HS-5 (cell line): Measurements from ENCODE around the gene POU2AF1.

Experiments used
- DNase-seq: peaks from one replicate; pipeline ENCODE4 v3.0.0-alpha.2; 2012; ENCODE audit warnings: low read depth

POU2AF1 gene

GRCh38 chr11:111310723-111311122 is 68.4 kb downstream of the POU2AF1 start:
- no peak for DNase-seq

- DNase-seq, result no peak
Observed at GRCh38 chr11:111310088-111310487, 69.0 kb downstream of the POU2AF1 start.

- no peak for DNase-seq
Observed at GRCh38 chr11:111309215-111309915, 69.7 kb downstream of the POU2AF1 start.

DNA sequence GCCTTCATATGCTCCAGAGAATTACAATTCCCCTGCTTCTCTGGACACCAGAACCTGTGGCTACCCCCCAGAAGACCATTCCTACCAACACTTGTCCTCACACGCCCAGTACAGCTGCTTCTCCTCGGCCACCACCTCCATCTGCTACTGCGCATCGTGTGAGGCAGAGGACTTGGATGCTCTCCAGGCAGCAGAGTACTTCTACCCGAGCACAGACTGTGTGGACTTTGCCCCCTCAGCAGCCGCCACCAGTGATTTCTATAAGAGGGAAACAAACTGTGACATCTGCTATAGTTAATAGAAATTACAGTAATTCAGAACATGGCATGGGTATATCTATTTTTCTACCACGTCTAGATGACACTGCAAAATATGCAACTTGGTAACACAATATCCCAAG is 70.9 kb downstream of the POU2AF1 start:
- DNase-seq, result no peak

DNA sequence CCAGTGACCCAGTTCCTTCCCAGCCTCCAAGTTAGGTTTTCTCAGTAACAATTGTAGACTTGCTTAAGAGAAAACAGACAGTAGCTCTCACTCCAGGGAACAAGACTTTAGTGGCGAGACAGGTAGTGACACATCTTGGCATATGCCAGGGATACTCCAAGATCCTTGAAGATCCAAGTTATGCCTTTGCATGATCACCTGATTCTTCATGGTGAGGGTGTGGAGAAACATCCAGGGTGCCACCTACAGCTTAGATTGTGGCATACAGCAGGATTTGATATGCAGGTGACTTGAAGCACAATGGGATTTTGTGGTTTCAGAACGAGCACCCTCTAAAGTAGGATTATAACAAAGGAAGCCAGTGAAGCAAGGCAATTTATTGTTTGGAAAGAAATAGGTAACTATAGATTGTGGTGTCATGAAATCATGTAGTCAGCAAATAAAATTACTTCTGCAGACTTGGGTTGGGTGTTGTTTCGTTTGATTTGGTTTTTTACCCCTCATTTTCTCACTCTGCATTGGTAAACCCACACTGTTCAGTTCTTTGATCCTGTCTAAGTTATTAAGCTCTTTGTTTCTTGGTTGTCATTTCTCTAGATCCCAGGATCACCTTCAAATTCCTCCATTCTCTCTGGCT is 71.5 kb downstream of the POU2AF1 start:
- no peak for DNase-seq

DNA sequence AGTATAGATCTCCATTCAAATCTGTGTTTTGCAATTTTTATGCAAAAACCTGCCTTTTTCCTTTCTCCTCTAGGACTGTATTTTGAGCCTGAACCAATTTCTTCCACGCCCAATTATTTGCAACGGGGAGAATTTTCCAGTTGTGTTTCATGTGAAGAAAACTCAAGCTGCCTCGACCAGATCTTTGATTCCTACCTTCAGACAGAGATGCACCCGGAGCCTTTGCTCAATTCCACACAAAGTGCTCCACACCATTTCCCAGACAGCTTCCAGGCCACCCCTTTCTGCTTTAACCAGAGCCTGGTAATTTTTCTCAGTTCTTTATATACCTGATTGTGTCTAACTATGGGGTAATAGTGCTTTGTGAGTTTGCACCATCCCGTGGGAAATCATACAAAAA is 72.8 kb downstream of the POU2AF1 start:
- DNase-seq, result no peak

DNA sequence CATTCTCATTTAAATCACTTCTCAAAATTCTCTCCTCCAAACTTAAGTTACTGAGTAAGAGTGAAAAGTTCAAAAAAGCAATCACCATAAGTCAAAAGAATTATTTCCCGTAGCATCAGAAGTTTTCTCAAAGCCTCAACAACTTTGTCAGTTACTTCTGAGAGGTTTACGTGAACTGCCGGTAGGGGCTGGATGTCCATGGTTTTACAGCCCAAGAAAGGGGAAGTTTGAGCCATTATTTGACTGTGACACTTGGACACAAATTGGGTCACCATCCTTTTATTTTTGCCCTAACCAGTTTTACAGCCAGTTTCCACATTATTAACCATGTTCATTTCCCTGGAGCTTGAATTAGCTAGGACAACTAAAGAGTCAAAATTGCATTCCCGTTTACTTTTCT is 73.2 kb downstream of the POU2AF1 start:
- DNase-seq, result no peak

- DNase-seq, result no peak
Observed at GRCh38 chr11:111305162-111305802, 73.8 kb downstream of the POU2AF1 start.

DNA sequence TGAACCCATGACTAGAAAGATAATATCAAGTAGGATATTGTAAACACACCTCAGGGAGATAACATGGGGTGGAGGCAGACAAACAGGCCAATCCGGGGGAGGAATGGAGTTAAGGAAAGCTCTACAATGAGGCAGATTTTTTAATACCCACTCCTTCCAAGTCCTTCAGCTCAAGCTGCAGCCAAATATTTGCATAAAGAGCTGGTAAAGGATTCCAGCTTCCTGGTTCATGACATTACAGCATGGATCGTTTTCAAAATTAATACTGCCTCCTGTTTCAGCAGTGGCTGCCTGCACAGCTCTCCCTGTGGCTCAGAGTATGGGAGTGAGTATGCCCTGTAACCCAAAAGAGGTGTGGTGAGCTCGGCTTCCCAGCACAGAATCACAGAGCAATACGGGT is 75.6 kb downstream of the POU2AF1 start:
- DNase-seq, result no peak

DNA sequence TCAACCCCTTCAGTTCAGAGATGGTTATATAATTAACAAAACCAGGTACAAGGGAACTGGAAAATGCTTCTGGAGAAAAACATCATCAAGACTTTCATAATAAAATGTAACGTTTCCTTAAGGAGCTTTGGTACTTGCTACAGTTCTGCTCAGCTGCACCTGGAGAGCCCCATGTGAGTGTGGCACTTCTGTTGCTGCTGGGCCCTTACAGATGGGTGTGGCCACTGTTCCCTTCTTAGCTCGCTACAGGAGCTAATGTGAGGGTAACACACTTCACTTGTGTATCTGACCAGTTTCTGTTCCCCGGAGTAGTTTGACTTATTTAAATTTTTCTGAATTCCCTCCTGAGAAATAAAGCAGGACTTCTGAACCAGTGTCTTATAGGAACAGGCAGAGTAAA is 76.8 kb downstream of the POU2AF1 start:
- no peak for DNase-seq
